Measurements from ENCODE around the gene FAM174C. TPM values are rescaled to one million over a fixed set of nuclear protein-coding genes. Genes with fewer than 3 reads are reported as not detected.

Gene FAM174C
- total and polyA plus RNA-seq, 2 of the 8 experiments (the other 6 are each of a cell fraction or from before 2014, with no cell fraction given), result 44.5 to 125 TPM

DNA sequence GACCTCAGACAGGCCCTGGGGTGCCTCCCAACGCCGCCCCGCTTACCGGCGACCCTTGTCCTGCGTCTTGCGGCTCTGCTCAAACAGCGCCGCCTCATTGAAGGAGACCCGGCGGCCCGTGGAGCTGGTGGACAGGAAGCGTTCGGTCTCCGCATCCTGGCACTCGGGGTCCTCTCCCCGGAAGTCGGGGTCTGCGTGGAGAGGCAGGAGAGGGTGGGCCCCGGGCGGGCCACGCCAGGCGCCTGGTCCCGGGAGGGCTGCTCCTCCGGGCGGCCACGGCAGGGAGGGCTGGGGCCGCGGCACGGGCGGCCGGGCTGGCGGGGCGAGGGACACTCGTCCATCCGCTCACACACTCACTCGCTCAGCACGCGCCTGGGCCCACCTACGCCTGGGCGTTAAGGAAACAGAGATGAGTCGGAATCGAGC lies 40.4 kb upstream of the FAM174C start:
- H3K4me3 ChIP-seq (ENCODE audit: extremely low read depth in 1 of 4, insufficient read depth in 2 of 4, low read depth in 3 of 4, low read length in 4 of 4), result no peak overlapping the region
- H2BK5ac ChIP-seq (ENCODE audit: low read depth, low read length), result no peak overlapping the region
- H2AFZ ChIP-seq (ENCODE audit: low read length), result no peak overlapping the region
- FAIRE-seq (no peak), DNase-seq (ENCODE audit: low read depth in 1 of 2, low spot score in 2 of 2) (no peak)
- H4K91ac ChIP-seq (replicated peaks; ENCODE audit: insufficient read length, low read length), result no peak overlapping the region
- H3K79me2 ChIP-seq (ENCODE audit: control insufficient read depth in 1 of 2, insufficient read depth in 2 of 2, low read length in 2 of 2), result no peaks in the 10 kb centered on the region; a peak in 1 of 4 replicates
- no peak overlapping the region for H2BK12ac ChIP-seq (ENCODE audit: low read depth, low read length)
- peaks cover 0 to 11% (median 9%) of the 10 kb centered on the region in 4 experiments; a peak in 5 of 7 replicates for H3K4me1 ChIP-seq (replicated peaks in 1 of 4; ENCODE audit: control insufficient read depth in 3 of 4, insufficient read depth in 4 of 4, low read length in 3 of 4)
- H3K18ac ChIP-seq (ENCODE audit: extremely low read depth, low read length), result no peak overlapping the region
- H3K79me1 ChIP-seq (ENCODE audit: low read depth, low read length), result 0 out of 2 replicates have a peak, but pooled peaks cover 3% of the 10 kb centered on the region
- peaks cover 4 to 40% (median 7%) of the 10 kb centered on the region in 4 experiments; a peak in 5 of 8 replicates for H3K36me3 ChIP-seq (ENCODE audit: control insufficient read depth in 2 of 4, insufficient read depth in 4 of 4, low read length in 3 of 4)
- H2BK120ac ChIP-seq (replicated peaks; ENCODE audit: low read depth, low read length), result no peak overlapping the region
- ChIA-PET POLR2A (ENCODE audit: partially characterized antibody) (interaction anchor here (0.8 to 2.8 kb wide), 4 partner anchors 10 to 128 kb away, joined by 3 to 7 read pairs (median 6); partner anchors contain the start of gene CIRBP), CTCF (ENCODE audit: partially characterized antibody) (interaction anchor here (1.1 to 2.3 kb wide), 4 partner anchors 12 to 23 kb away, joined by 4 to 10 read pairs (median 7); no protein-coding TSS in a partner anchor)
- WGBS, 2 experiments (ENCODE audit: extremely low coverage in 1 of 2, insufficient coverage in 1 of 2, insufficient read length in 1 of 2, insufficient replicate concordance in 2 of 2, low coverage in 1 of 2, low lambda C conversion rate in 2 of 2, missing lambda C conversion rate in 1 of 2), result 99% methylated on average over 16 of the region's 43 CpGs; no CpG with 5 or more reads in 1 of the 2 experiments
- no peak overlapping the region for H2BK15ac ChIP-seq (ENCODE audit: low read length)
- H3K4ac ChIP-seq (replicated peaks; ENCODE audit: insufficient read length, low read depth, low read length), result no peak overlapping the region
- no peaks in the 10 kb centered on the region for H3K9me3 ChIP-seq (ENCODE audit: insufficient read depth in 2 of 2, low read depth in 1 of 2, low read length in 1 of 2)
- no peak overlapping the region for H3K4me2 ChIP-seq (ENCODE audit: insufficient read depth in 1 of 2, low read depth in 2 of 2, low read length in 2 of 2)
- H3K23me2 ChIP-seq (ENCODE audit: low read depth, low read length), result peaks cover 10% of the 10 kb centered on the region; the same call in 1 of the 2 replicates
- H3K27ac ChIP-seq (ENCODE audit: low read depth, low read length), result no peak overlapping the region
- peaks cover 2 to 22% of the 10 kb centered on the region in 2 experiments for H4K20me1 ChIP-seq (replicated peaks in 1 of 2; ENCODE audit: control insufficient read depth in 1 of 2, insufficient read depth in 2 of 2, low read length in 2 of 2)
- H3K9ac ChIP-seq (replicated peaks in 1 of 4; ENCODE audit: extremely low read depth in 1 of 4, low read depth in 3 of 4, low read length in 3 of 4), result no peak overlapping the region
- H2AK5ac ChIP-seq (ENCODE audit: low read depth, low read length), result no peak overlapping the region
- no peak overlapping the region for H2BK20ac ChIP-seq (ENCODE audit: low read length)
- no peaks in the 10 kb centered on the region for H3K27me3 ChIP-seq (replicated peaks in 1 of 4; ENCODE audit: control insufficient read depth in 3 of 4, extremely low read depth in 1 of 4, insufficient read depth in 3 of 4, low read length in 3 of 4)
- TF ChIP-seq GABPA (IDR thresholded peaks at IDR 0.05; ENCODE audit: borderline replicate concordance, insufficient read depth, low read length) (no peak), ZNF274 (IDR thresholded peaks at IDR 0.05; ENCODE audit: borderline replicate concordance, extremely low read depth, low read length) (no peak)
- H3K14ac ChIP-seq (ENCODE audit: insufficient read length), result no peak overlapping the region
- no peak overlapping the region for H4K5ac ChIP-seq (ENCODE audit: insufficient read length, low read depth, low read length)
- 0 out of 2 replicates have a peak overlapping the region, but pooled peaks have one; percentile 5 for H4K8ac ChIP-seq (ENCODE audit: extremely low read depth, insufficient read depth, low read length)
- no peak overlapping the region for H3K23ac ChIP-seq (ENCODE audit: insufficient read length)
- H3K56ac ChIP-seq (replicated peaks; ENCODE audit: insufficient read length, low read depth, low read length), result no peak overlapping the region

All from H1 (cell line).